ENCODE results near the gene FIP1L1.

DNA sequence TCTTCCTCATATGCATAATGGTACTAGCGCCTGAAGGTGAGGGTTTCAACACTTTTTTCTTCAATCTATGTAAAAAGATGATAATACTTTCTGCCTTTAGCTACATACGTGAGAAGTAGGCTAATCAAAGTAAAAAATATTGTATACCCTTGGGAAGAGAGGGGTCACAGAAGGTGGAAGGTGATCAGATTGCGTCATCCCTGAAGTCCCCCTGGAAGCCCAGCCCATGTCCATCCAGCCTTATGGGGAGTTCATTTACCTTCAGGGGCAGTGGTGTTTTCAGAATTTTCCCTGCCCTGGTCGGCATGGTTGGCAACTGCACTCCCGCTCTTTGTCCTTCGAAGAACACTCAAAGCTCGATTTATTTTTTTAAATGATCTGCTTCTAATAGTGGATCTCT is 129.6 kb downstream of the FIP1L1 start:
- TF ChIP-seq CTCF (IDR thresholded peaks at IDR 0.05 in 8 of 11, conservative IDR thresholded peaks at IDR 0.05 in 3 of 11), result no peak
- no peak for TF ChIP-seq POLR2A (IDR thresholded peaks at IDR 0.05)
